Skeletal muscle satellite cell (primary cell): ENCODE data around the gene TJP3.

ENCODE experiments used
- H3K27me3 ChIP-seq: 2 replicates; pipeline ENCODE4 v1.7.0; 2013; ENCODE audit warnings: low read length; ENCODE audit not compliant: control insufficient read depth, insufficient read depth
- H3K36me3 ChIP-seq: 2 replicates; pipeline ENCODE4 v1.7.0; 2013; ENCODE audit warnings: mild to moderate bottlenecking, control low read depth, low read length; ENCODE audit not compliant: insufficient read depth
- H3K4me1 ChIP-seq: 2 replicates; pipeline ENCODE4 v1.7.0; 2013; ENCODE audit warnings: low read length; ENCODE audit not compliant: control insufficient read depth, insufficient read depth
- H3K4me2 ChIP-seq: 2 replicates; pipeline ENCODE4 v1.7.0; 2013; ENCODE audit warnings: mild to moderate bottlenecking, low read length
- H3K4me3 ChIP-seq: 2 replicates; pipeline ENCODE4 v1.7.0; 2013; ENCODE audit warnings: low read length
- H3K9ac ChIP-seq: 2 replicates; pipeline ENCODE4 v1.7.0; 2013; ENCODE audit warnings: mild to moderate bottlenecking, low read depth, low read length, moderate library complexity
- H3K9me3 ChIP-seq: replicated peaks from 2 replicates; pipeline ENCODE4 v1.7.0; 2013; ENCODE audit warnings: mild to moderate bottlenecking, control low read depth, low read length

Gene TJP3

GRCh38 chr19:3695124-3695733 lies 13.0 kb upstream of the TJP3 start:
- H3K9me3 ChIP-seq = no peaks in the 10 kb centered on the region
- no peak overlapping the region for H3K4me2 ChIP-seq
- H3K4me1 ChIP-seq = peaks cover 7% of the 10 kb centered on the region
- peaks cover 2% of the 10 kb centered on the region for H3K36me3 ChIP-seq
- H3K27me3 ChIP-seq = no peaks in the 10 kb centered on the region
- no peak overlapping the region for H3K9ac ChIP-seq
- no peak overlapping the region for H3K4me3 ChIP-seq

GRCh38 chr19:3695986-3696659 lies 12.1 kb upstream of the TJP3 start:
- Histone ChIP-seq H3K9ac (no peak overlapping the region), H3K4me1 (peaks cover 7% of the 10 kb centered on the region), H3K4me2 (no peak overlapping the region), H3K4me3 (no peak overlapping the region), H3K27me3 (no peaks in the 10 kb centered on the region), H3K36me3 (no peaks in the 10 kb centered on the region), H3K9me3 (no peaks in the 10 kb centered on the region)

GRCh38 chr19:3696660-3696995 lies 11.6 kb upstream of the TJP3 start:
- H3K9ac ChIP-seq = no peak overlapping the region
- H3K4me1 ChIP-seq = peaks cover 7% of the 10 kb centered on the region
- H3K36me3 ChIP-seq = no peaks in the 10 kb centered on the region
- no peaks in the 10 kb centered on the region for H3K27me3 ChIP-seq
- H3K4me3 ChIP-seq = no peak overlapping the region
- no peaks in the 10 kb centered on the region for H3K9me3 ChIP-seq
- no peak overlapping the region for H3K4me2 ChIP-seq

GRCh38 chr19:3697094-3697493 lies 11.1 kb upstream of the TJP3 start:
- Histone ChIP-seq H3K4me1 (peaks cover 7% of the 10 kb centered on the region), H3K4me3 (no peak overlapping the region), H3K4me2 (no peak overlapping the region), H3K27me3 (no peaks in the 10 kb centered on the region), H3K9me3 (no peaks in the 10 kb centered on the region), H3K9ac (no peak overlapping the region), H3K36me3 (no peaks in the 10 kb centered on the region)

GRCh38 chr19:3697671-3698385 lies 10.4 kb upstream of the TJP3 start:
- Histone ChIP-seq H3K4me3 (no peak overlapping the region), H3K27me3 (no peaks in the 10 kb centered on the region), H3K9me3 (no peaks in the 10 kb centered on the region), H3K4me1 (peaks cover 7% of the 10 kb centered on the region), H3K9ac (peak overlapping the region; percentile 18), H3K36me3 (no peaks in the 10 kb centered on the region), H3K4me2 (peak overlapping the region; percentile 89)

- Histone ChIP-seq H3K36me3 (no peaks in the 10 kb centered on the region), H3K4me3 (peak overlapping the region; percentile 27), H3K9me3 (no peaks in the 10 kb centered on the region), H3K4me2 (peak overlapping the region; percentile 89), H3K27me3 (no peaks in the 10 kb centered on the region), H3K4me1 (peaks cover 7% of the 10 kb centered on the region), H3K9ac (peak overlapping the region; percentile 18)
These were observed 9.7 kb upstream of the TJP3 start for GRCh38 chr19:3698386-3698950.

GRCh38 chr19:3698974-3699740 lies 9.0 kb upstream of the TJP3 start:
- H3K4me1 ChIP-seq = peaks cover 7% of the 10 kb centered on the region
- H3K36me3 ChIP-seq = no peaks in the 10 kb centered on the region
- H3K27me3 ChIP-seq = no peaks in the 10 kb centered on the region
- H3K9ac ChIP-seq = peak overlapping the region; percentile 85
- H3K9me3 ChIP-seq = no peaks in the 10 kb centered on the region
- H3K4me2 ChIP-seq = peak overlapping the region; percentile 89
- peak overlapping the region; percentile 93 for H3K4me3 ChIP-seq

GRCh38 chr19:3699741-3700241 lies 8.4 kb upstream of the TJP3 start:
- Histone ChIP-seq H3K9ac (peak overlapping the region; percentile 85), H3K36me3 (no peaks in the 10 kb centered on the region), H3K4me2 (peak overlapping the region; percentile 89), H3K9me3 (no peaks in the 10 kb centered on the region), H3K27me3 (no peaks in the 10 kb centered on the region), H3K4me3 (peak overlapping the region; percentile 93), H3K4me1 (peaks cover 7% of the 10 kb centered on the region)

GRCh38 chr19:3700242-3701032 lies 7.7 kb upstream of the TJP3 start, which contains the start of gene PIP5K1C:
TSS of gene PIP5K1C (minus strand) at chr19:3700468. CDS start at chr19:3700390, 78 bp downstream.
- peak within 1 kb of the TSS; percentile 89 for H3K4me2 ChIP-seq
- no peaks in the 10 kb centered on the region for H3K27me3 ChIP-seq
- no peaks in the 10 kb centered on the region for H3K36me3 ChIP-seq
- no peaks in the 10 kb centered on the region for H3K9me3 ChIP-seq
- H3K4me3 ChIP-seq = peak within 1 kb of the TSS; percentile 93
- peak within 1 kb of the TSS; percentile 85 for H3K9ac ChIP-seq
- H3K4me1 ChIP-seq = peaks cover 7% of the 10 kb centered on the region

GRCh38 chr19:3701200-3701599 lies 7.0 kb upstream of the TJP3 start:
- no peaks in the 10 kb centered on the region for H3K9me3 ChIP-seq

More at GRCh38 chr19:3701200-3701599, 7.0 kb upstream of the TJP3 start:
- H3K9ac ChIP-seq = no peak overlapping the region
- H3K27me3 ChIP-seq = no peaks in the 10 kb centered on the region
- no peak overlapping the region for H3K4me3 ChIP-seq
- H3K4me1 ChIP-seq = peaks cover 7% of the 10 kb centered on the region
- H3K4me2 ChIP-seq = no peak overlapping the region
- H3K36me3 ChIP-seq = no peaks in the 10 kb centered on the region
